Activated CD4-positive, alpha-beta T cell treated with anti-CD3 and anti-CD28 coated beads, Interleukin-2, amount 50 U/mL, for 16 hours (primary cell): ENCODE measurements around the gene ATP2A1.
"Not testable (repeated sequence)": the region's sequence is repeated elsewhere in the genome, so short reads cannot be mapped to it uniquely, and the experiment has no call there.

Source experiments
- DNase-seq: peaks from one replicate; pipeline ENCODE4 v3.0.0-alpha.2; 2020

ATP2A1 gene

DNA sequence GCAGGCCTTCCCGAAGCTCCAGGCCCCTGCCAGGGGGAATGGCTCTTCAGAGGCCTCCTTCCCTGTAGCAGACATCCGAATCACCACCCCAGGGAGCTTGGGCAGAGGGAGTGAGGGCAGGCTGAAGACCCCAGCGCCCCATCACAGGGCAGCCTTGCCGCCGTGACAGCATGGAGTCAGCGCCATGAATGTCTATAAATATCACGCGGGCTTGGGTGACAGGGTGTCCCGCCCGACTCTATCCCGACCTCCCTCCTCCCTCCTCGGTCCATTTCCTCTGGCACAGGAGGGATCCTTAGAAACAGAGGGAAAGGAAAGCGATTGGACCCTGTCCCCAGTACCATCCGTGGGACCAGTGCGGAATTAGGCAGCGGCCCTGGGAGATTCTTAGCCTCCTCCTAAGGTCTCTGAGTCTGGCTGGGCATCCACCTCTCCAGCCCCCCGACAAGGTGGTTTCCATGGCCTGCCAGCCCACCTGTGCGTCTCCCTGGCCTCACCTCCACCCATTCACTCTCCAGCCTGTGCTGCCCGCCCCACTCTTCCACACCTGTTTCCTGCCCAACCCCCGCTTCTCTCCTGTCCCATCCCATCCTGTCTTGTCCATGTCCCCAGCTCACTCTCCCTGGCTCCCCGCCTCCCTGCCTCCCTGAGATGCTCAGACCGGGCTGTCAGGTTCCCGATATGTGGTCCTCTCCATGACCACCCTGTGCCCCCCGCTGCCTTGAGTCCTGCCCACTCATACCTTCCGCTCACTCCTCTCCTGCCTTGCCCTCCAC lies 5.1 kb downstream of the ATP2A1 start:
- DNase-seq, result no peak

GRCh38 chr16:28884045-28884444 lies 5.8 kb downstream of the ATP2A1 start:
- DNase-seq, result no peak

DNA sequence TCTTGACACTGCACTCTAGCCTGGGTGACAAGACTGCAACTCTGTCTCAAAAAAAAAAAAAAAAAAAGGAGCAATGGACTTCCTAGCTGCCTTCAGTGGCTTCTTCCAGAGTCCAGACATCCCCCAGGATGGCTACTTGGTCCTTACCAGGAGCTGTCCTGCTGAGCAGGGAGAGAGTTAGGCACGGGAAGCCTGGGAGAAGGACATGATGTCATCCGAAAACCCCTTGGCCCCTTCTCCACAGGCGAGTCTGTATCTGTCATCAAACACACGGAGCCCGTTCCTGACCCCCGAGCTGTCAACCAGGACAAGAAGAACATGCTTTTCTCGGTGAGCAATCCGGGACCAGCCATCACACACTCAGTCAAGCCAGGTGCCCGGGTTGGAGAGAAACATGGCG lies 8.7 kb downstream of the ATP2A1 start:
- DNase-seq, result no peak

DNA sequence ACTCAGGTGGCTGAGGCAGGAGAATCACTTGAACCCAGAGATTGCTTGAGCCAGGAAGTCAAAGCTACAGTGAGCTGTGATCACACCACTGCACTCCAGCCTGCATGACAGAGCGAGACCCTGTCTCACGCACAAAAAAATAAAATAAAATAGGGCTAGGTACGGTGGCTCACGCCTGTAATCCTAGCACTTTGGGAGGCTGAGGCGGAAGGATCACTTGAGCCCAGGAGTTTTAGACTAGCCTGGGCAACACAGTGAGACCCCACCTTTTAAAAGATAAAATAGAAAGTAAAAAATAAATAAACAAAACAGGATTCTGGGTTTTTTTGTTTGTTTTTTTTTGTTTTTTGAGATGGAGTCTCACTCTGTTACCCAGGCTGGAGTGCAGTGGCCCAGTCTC lies 12.1 kb downstream of the ATP2A1 start:
- not testable (repeated sequence) for DNase-seq

DNA sequence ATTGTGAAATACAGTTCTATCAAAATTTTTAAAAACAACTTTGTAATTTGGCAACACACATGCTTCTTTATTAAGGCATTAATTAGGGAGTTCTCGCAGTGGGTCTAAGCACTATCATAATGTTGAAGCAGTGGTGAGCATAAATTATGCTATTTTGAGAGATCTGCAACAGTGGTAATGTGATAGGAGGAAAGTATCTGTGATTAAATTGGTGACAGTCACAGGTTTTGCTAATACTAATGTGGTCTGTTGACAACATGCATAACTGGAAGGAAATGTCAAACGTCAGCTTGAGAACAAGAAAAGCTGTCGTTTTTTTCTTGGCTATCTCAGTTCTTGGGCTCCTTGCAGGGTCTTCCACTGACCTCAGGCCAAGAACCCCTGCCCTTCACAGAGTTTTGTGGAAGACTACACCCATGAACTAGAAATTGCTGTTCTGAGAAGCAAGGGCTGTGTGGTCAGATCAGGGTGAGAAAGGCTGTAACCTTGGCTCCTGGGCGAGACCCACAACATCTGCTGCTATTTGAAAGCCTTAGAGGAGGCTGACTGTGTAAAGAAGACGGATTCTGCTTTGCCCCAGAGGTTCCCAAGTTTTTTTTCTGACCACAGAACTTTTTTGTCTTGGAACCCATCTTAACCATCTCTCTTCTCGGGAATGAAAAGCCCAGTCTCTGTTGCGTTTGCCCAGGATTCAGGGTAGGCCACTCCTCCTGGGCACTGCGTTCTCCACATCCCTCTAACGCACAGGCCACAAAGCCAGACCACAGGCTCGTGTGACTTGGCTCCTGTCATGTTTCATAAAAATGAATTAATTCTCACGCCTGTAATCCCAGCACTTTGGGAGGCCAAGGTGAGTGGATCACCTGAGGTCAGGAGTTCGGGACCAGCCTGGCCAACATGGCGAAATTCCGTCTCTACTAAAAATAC lies 13.9 kb downstream of the ATP2A1 start:
- no peak for DNase-seq

DNA sequence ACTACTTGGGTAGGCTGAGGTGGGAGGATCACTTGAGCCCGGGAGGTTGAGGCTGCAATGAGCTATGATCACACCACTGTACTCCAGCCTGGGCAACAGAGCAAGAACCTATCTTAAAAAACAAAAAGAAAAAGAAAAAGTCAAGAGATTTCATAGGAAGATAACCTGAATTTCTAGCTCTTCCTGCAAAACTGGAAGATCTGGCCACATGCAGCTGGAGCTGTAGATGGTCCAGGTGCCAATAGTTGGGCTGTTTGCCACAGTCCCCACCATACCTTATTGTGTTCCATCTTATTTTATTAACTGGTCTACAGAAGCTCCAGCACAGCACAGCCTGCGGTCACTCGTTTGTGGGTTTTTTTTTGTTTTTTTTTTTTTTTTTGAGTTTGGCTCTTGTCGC lies 15.0 kb downstream of the ATP2A1 start:
- no peak for DNase-seq

GRCh38 chr16:28895609-28896008 lies 17.3 kb downstream of the ATP2A1 start:
- no peak for DNase-seq

- no peak for DNase-seq
Measured at GRCh38 chr16:28897826-28898225, 19.5 kb downstream of the ATP2A1 start.

GRCh38 chr16:28898266-28898665 lies 20.0 kb downstream of the ATP2A1 start:
- DNase-seq, result no peak

DNA sequence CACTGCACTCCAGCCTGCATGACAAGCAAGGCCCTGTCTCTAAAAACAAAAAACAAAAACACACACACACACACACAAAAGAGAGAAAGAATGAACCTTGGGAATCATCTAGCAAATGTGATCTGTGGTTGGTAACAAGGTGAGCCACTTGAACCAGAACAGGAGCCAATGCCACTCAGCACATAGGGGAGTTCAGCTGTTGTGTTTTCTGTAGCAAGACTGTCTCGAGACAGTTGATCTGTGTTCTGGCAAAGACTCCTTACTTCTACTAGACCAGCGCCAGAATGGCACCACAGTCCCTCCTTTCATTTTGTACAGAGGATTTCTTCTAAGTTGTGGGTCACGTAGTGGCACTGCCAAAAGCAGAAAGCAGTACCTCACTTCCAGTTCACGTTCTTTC lies 20.7 kb downstream of the ATP2A1 start:
- DNase-seq, result no peak

GRCh38 chr16:28899882-28900590 lies 21.7 kb downstream of the ATP2A1 start:
- no peak for DNase-seq

- DNase-seq, result no peak
Measured at GRCh38 chr16:28900601-28901000, 22.3 kb downstream of the ATP2A1 start.

DNA sequence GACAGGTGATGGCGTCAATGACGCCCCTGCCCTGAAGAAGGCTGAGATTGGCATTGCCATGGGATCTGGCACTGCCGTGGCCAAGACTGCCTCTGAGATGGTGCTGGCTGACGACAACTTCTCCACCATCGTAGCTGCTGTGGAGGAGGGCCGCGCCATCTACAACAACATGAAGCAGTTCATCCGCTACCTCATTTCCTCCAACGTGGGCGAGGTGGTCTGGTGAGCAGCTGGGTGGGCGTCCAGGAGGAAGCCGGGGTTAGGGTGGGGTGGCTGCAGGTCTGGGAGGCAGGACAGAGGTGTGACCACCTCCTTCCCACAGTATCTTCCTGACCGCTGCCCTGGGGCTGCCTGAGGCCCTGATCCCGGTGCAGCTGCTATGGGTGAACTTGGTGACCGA lies 23.6 kb downstream of the ATP2A1 start:
- DNase-seq, result no peak

GRCh38 chr16:28902909-28903308 lies 24.6 kb downstream of the ATP2A1 start:
- no peak for DNase-seq

DNA sequence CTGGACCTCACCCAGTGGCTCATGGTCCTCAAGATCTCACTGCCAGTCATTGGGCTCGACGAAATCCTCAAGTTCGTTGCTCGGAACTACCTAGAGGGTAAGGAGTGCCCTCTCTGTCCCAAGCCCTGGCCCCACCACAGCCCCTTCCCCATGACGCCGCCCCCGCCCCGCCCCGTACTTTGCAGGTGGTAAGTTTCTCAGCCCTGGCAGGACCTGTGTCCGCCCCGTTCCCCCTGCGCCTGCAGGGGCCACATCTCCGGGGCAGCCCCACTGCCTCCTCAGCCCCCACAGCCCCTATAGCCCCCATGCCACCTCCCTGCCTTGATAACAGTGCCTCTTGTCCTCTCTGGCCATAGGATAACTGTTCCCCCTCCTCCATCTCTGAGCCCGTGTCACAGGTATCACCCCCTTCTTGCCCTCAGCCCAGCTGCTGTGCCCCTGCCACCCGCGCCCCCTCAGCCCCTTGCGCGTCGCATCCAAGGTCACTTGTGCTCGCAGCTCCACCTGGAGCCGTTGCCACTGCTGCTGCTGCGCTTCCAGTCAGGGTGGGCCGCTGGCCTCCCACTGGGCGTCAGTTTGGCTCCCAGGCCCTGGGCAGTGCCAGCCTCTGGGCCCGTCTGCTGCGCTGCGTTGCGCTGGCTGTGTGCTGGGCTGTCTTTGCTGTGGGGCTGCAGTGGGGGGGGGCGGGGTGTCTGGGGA lies 25.2 kb downstream of the ATP2A1 start:
- no peak for DNase-seq

DNA sequence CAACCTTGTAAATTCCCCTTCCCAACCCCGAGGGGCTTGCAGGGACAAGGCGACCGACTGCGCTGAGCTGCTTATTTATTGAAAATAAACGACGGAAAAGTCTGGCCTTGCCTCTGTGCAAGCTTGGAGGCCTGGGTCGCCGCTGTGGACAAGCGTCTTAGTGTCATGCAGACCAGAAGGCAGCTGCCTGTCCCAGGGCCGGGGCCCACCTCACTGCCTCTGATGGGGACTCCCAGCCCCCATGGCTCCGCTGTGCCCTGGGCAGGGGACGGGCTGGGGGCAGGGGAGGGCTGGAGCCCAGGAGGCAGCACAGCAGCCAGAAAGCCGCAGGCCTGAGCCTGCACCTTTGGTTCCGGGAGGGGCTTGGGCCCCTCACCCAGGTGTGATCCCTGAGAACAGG lies 26.1 kb downstream of the ATP2A1 start:
- DNase-seq, result no peak

DNA sequence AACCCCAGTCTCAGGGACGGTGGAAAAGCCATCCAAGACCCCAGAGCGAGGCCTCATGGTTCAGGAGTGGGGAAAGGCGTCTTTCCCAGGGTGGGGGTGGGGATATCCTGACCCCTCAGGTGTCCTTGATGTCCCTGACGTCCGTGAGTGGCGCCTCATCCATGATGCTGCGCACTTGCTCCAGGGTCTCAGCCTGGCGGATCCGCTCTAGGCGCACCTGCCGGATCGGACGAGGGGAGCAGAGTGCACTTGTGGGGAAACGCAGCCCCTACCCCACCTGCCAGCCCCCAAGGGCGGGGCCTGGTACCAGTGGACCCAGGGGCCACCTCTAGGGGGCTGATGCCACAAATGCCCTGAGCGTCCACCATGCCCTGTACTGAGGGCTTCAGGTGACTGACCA lies 26.5 kb downstream of the ATP2A1 start:
- no peak for DNase-seq

DNA sequence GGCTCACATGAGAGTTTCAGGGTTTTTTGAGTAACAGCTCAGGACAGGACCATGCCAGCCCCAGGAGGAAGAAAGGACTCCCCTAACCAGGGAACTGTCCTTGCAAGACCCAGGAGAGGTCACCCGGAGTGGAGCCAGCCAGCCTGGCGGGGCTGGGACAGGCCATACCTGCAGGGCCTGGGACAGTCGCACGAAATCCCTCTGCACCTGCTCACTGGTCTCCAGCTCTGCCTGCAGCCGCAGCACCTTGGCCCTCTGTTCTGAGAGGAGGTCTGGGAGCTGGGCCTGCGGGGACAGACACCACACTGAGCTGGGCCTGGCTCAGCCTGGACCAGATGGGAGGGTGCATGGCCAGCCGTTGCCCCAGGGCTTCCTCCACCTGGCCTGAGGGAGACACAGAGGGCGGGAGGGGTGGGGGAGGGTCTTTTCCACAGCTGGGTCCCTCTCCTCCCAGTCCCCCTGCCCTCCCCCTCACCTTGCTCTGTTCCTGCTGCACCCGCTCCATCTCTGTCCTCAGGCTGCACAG lies 27.0 kb downstream of the ATP2A1 start:
- DNase-seq, result no peak

DNA sequence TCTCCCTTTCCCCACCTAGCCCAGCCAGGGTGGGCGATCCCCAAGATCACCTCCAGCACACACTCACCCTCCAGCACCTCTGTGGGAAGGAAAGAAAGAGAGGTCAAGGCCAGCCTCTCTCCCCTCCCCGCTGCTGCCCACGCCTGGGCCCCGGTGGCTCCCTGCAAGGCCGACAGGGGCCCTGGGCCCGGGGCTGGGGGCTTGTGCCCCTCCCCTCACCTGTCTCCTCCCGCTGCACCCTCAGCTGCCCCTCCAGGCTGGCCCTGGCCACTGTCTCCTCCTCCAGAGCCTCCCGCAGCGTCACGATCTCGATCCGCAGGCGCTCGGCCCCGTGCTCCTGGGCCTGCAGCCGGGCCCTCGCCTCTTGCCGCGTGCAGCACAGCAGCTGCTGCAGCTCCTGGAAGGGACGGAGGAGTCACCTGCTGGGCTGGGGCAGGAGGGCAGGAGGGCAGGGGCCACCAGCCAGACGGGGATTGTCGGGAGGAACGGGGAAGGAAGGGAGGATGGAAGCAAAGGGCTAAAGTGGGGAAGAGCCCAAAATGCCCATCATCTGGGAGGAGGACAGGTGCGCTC lies 27.6 kb downstream of the ATP2A1 start:
- DNase-seq, result no peak

GRCh38 chr16:28910086-28911031 lies 32.1 kb downstream of the ATP2A1 start:
- DNase-seq, result peak; percentile 24

- DNase-seq, result no peak
Measured at GRCh38 chr16:28912558-28912957, 34.3 kb downstream of the ATP2A1 start.
